Measurements from ENCODE around the gene ABO. TPM values are rescaled to one million over a fixed set of nuclear protein-coding genes. Genes with fewer than 3 reads are reported as not detected.
"Not testable (repeated sequence)": the region's sequence is repeated elsewhere in the genome, so short reads cannot be mapped to it uniquely, and the experiment has no call there.

Gene ABO
- total RNA-seq, 4 donors from 2014 or later: 2.6 to 17.9 (median 7.9) TPM

DNA sequence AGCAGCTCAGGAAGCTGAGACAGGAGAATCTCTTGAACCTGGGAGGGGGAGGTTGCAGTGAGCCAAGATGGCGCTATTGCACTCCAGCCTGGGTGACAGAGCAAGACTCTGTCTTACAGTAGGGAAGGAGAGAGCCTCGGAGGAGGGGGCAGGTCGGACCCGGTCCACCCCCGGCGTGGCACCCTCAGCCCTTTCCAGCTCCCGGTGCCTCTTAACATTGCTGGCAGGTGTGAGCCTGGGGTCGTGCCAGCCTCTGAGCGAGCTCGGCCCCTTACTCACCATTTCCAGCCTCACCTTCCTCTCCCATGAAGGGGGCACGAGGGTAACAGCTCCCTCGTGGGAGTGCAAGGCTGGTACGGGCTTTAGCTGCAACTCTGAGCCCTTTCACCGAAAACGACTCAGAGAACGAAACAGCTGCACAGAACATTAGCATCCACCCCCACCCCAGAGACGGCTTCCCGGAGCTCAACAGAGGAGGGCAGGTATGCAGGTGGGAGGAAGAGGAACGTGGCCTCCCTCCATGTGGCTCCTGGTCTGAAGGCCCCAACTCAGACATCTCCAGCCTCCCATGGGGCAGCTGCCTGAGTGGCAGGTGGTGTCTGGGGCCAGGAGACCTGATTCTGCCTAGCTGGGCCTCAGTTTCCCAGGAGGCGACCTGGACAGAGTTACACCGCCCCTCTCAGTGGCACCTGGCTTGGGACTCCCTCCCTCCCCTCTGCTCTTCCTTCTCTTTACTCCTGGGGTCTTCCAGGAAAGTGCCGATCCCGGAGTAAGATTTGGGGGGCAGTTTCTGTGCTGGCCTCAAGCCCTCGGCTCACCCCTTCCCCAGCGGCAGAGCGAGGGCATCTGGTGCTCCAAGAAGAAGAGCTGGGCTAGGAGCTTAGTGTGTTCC lies 28.5 kb upstream of the ABO start:
- WGBS: 76% methylated on average over 24 of the region's 26 CpGs
- no peaks in the 10 kb centered on the region for H3K9me3 ChIP-seq
- no peaks in the 10 kb centered on the region for H3K36me3 ChIP-seq
- no peaks in the 10 kb centered on the region for H3K4me1 ChIP-seq
- TF ChIP-seq CTCF (IDR thresholded peaks at IDR 0.05): no peak
- no peak for TF ChIP-seq POLR2AphosphoS5 (IDR thresholded peaks at IDR 0.05)
- no peak for TF ChIP-seq POLR2A (IDR thresholded peaks at IDR 0.05)
- no peak for TF ChIP-seq EP300 (IDR thresholded peaks at IDR 0.05)
- peak in 1 of 2 donors; percentile 55 for DNase-seq (ENCODE audit: low spot score in 2 of 2)
- H3K4me3 ChIP-seq: no peak overlapping the region
- no peak overlapping the region for H3K27ac ChIP-seq
- peaks cover 14% of the 10 kb centered on the region for H3K27me3 ChIP-seq

GRCh38 chr9:133301253-133302230 lies 26.5 kb upstream of the ABO start:
- Histone ChIP-seq H3K27me3 (peaks cover 14% of the 10 kb centered on the region), H3K4me3 (no peak overlapping the region), H3K27ac (no peak overlapping the region), H3K36me3 (no peaks in the 10 kb centered on the region), H3K4me1 (no peaks in the 10 kb centered on the region), H3K9me3 (no peaks in the 10 kb centered on the region)
- TF ChIP-seq POLR2A (IDR thresholded peaks at IDR 0.05) (no peak), CTCF (IDR thresholded peaks at IDR 0.05) (no peak), EP300 (IDR thresholded peaks at IDR 0.05) (no peak), POLR2AphosphoS5 (IDR thresholded peaks at IDR 0.05) (no peak)
- 86% methylated on average over 13 of the region's 13 CpGs for WGBS
- DNase-seq (ENCODE audit: low spot score in 2 of 2): peak in 1 of 2 donors; percentile 71

GRCh38 chr9:133299996-133300395 lies 25.0 kb upstream of the ABO start:
- DNase-seq (ENCODE audit: low spot score in 2 of 2): peak in 1 of 2 donors; percentile 1
- H3K4me1 ChIP-seq, H3K9me3 ChIP-seq, H3K36me3 ChIP-seq, H3K27ac ChIP-seq, H3K4me3 ChIP-seq: not testable (repeated sequence)
- peaks cover 19% of the 10 kb centered on the region for H3K27me3 ChIP-seq
- 45% methylated on average over 9 of the region's 16 CpGs for WGBS

GRCh38 chr9:133294257-133294656 lies 19.3 kb upstream of the ABO start:
- no peak for DNase-seq (ENCODE audit: low spot score in 2 of 2)
- peaks cover 17% of the 10 kb centered on the region for H3K27me3 ChIP-seq
- H3K4me3 ChIP-seq: no peak overlapping the region
- no peaks in the 10 kb centered on the region for H3K36me3 ChIP-seq
- H3K27ac ChIP-seq: no peak overlapping the region
- 71% methylated on average over 1 of the region's 1 CpG for WGBS
- no peaks in the 10 kb centered on the region for H3K4me1 ChIP-seq
- no peak for TF ChIP-seq EP300 (IDR thresholded peaks at IDR 0.05)
- TF ChIP-seq CTCF (IDR thresholded peaks at IDR 0.05): no peak
- TF ChIP-seq POLR2A (IDR thresholded peaks at IDR 0.05): no peak
- TF ChIP-seq POLR2AphosphoS5 (IDR thresholded peaks at IDR 0.05): no peak
- H3K9me3 ChIP-seq: no peaks in the 10 kb centered on the region

GRCh38 chr9:133290751-133291302 lies 15.8 kb upstream of the ABO start:
- 97% methylated on average over 2 of the region's 2 CpGs for WGBS
- DNase-seq (ENCODE audit: low spot score in 2 of 2): peak in 1 of 2 donors; percentile 34

More at GRCh38 chr9:133290751-133291302, 15.8 kb upstream of the ABO start:
- H3K36me3 ChIP-seq: no peaks in the 10 kb centered on the region
- no peaks in the 10 kb centered on the region for H3K9me3 ChIP-seq
- peaks cover 11% of the 10 kb centered on the region for H3K27me3 ChIP-seq
- no peak overlapping the region for H3K27ac ChIP-seq
- H3K4me1 ChIP-seq: no peaks in the 10 kb centered on the region
- no peak for TF ChIP-seq EP300 (IDR thresholded peaks at IDR 0.05)
- no peak for TF ChIP-seq POLR2AphosphoS5 (IDR thresholded peaks at IDR 0.05)
- no peak for TF ChIP-seq CTCF (IDR thresholded peaks at IDR 0.05)
- no peak overlapping the region for H3K4me3 ChIP-seq

Measured in suprapubic skin (tissue), 4 donors.